HG03469 (cell line): ENCODE data around the gene HIC1.

Source experiments
- ATAC-seq: cut with Tn5 transposase; IDR thresholded peaks from one replicate; pipeline ENCODE4 v1.9.1; 2021; ENCODE audit warnings: mild to moderate bottlenecking, moderate library complexity, moderate number of reproducible peaks; ENCODE audit not compliant: unreplicated experiment

Gene HIC1

GRCh38 chr17:2075336-2076086 lies 20.6 kb downstream of the HIC1 start:
- no peak for ATAC-seq

- ATAC-seq: no peak
Measured at GRCh38 chr17:2076087-2076984, 21.4 kb downstream of the HIC1 start.

- ATAC-seq: no peak
Measured at GRCh38 chr17:2077040-2077439, 22.1 kb downstream of the HIC1 start.

GRCh38 chr17:2081564-2081963 lies 26.7 kb downstream of the HIC1 start:
- ATAC-seq: no peak

- ATAC-seq: no peak
Measured at GRCh38 chr17:2082003-2082781, 27.3 kb downstream of the HIC1 start.

- ATAC-seq: peak; percentile 43
Measured at GRCh38 chr17:2083613-2084035, 28.7 kb downstream of the HIC1 start.

- ATAC-seq: no peak
Measured at GRCh38 chr17:2084036-2084765, 29.3 kb downstream of the HIC1 start.

GRCh38 chr17:2084766-2085647 lies 30.1 kb downstream of the HIC1 start:
- ATAC-seq: no peak

- no peak for ATAC-seq
Measured at GRCh38 chr17:2085648-2085949, 30.7 kb downstream of the HIC1 start.

- ATAC-seq: no peak
Measured at GRCh38 chr17:2086306-2086705, 31.4 kb downstream of the HIC1 start.

GRCh38 chr17:2087597-2088211 lies 32.8 kb downstream of the HIC1 start:
- ATAC-seq: no peak

GRCh38 chr17:2089021-2089422 lies 34.1 kb downstream of the HIC1 start:
- ATAC-seq: peak; percentile 12

GRCh38 chr17:2090210-2090641 lies 35.3 kb downstream of the HIC1 start:
- ATAC-seq: no peak

GRCh38 chr17:2090804-2091534 lies 36.1 kb downstream of the HIC1 start:
- ATAC-seq: no peak

- no peak for ATAC-seq
Measured at GRCh38 chr17:2092253-2092652, 37.4 kb downstream of the HIC1 start.

- no peak for ATAC-seq
Measured at GRCh38 chr17:2093349-2093748, 38.4 kb downstream of the HIC1 start.

- ATAC-seq: no peak
Measured at GRCh38 chr17:2094891-2095535, 40.1 kb downstream of the HIC1 start.

GRCh38 chr17:2095536-2095910 lies 40.6 kb downstream of the HIC1 start:
- no peak for ATAC-seq
